Mucosa of stomach (tissue), 1 donor: ENCODE measurements around the gene RSL1D1.

Experiments used
- H3K27me3 ChIP-seq: one replicate; pipeline ENCODE4 v1.7.0; 2013; ENCODE audit warnings: mild to moderate bottlenecking, low read length; ENCODE audit not compliant: control insufficient read depth, insufficient read depth
- H3K36me3 ChIP-seq: one replicate; pipeline ENCODE4 v1.7.0; 2013; ENCODE audit warnings: low read length; ENCODE audit not compliant: control insufficient read depth, insufficient read depth
- H3K4me1 ChIP-seq: one replicate; pipeline ENCODE4 v1.7.0; 2013; ENCODE audit warnings: mild to moderate bottlenecking, low read length; ENCODE audit not compliant: control insufficient read depth, insufficient read depth
- H3K4me3 ChIP-seq: one replicate; pipeline ENCODE4 v1.7.0; 2013; ENCODE audit warnings: low read length
- H3K9ac ChIP-seq: one replicate; pipeline ENCODE4 v1.7.0; 2013; ENCODE audit warnings: mild to moderate bottlenecking, low read length, moderate library complexity
- H3K9me3 ChIP-seq: one replicate; pipeline ENCODE4 v1.7.0; 2013; ENCODE audit warnings: mild to moderate bottlenecking, low read length, moderate library complexity; ENCODE audit not compliant: control insufficient read depth
- donor health status: Pancreatic carcinoma.

RSL1D1 gene

DNA sequence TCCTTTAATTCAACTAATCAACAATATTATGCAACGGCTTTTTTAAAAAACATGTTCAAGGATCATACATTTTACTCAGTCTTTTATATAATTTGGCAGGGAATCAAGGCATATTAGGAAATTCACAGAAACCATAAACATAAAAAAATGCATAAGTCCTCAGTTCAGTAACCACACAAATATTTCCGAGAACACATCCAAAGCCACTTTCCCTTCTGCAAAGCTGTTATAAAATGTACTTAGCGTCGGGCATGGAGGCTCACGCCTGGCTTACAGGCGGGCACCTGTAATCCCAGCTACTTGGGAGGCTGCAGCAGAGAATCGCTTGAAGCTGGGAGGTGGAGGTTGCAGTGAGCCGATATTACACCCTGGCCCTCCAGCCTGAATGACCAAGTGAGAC, 44.6 kb downstream of the RSL1D1 start:
- H3K9ac ChIP-seq: no peak overlapping the region
- no peak overlapping the region for H3K4me3 ChIP-seq
- no peaks in the 10 kb centered on the region for H3K4me1 ChIP-seq
- no peaks in the 10 kb centered on the region for H3K36me3 ChIP-seq
- H3K9me3 ChIP-seq: no peaks in the 10 kb centered on the region
- H3K27me3 ChIP-seq: no peaks in the 10 kb centered on the region

DNA sequence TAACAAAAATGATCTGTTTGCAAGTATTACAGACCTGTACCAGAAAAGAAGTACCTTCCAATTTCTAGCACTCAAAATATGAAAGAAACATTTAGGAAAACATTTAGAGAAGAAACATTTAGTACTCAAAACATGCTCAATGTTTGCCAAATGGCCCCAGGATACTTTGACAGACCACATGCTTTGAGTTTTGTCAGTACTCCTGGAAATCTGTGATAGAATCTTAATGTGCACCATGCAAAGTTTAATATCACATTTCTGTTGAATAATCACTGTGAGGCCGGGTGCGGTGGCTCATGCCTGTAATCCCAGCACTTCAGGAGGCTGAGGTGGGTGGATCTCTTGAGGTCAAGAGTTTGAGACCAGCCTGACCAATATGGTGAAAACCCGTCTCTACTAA, 45.8 kb downstream of the RSL1D1 start:
- Histone ChIP-seq H3K36me3 (no peaks in the 10 kb centered on the region), H3K4me3 (no peak overlapping the region), H3K9me3 (no peaks in the 10 kb centered on the region), H3K9ac (no peak overlapping the region), H3K4me1 (no peaks in the 10 kb centered on the region), H3K27me3 (no peaks in the 10 kb centered on the region)

DNA sequence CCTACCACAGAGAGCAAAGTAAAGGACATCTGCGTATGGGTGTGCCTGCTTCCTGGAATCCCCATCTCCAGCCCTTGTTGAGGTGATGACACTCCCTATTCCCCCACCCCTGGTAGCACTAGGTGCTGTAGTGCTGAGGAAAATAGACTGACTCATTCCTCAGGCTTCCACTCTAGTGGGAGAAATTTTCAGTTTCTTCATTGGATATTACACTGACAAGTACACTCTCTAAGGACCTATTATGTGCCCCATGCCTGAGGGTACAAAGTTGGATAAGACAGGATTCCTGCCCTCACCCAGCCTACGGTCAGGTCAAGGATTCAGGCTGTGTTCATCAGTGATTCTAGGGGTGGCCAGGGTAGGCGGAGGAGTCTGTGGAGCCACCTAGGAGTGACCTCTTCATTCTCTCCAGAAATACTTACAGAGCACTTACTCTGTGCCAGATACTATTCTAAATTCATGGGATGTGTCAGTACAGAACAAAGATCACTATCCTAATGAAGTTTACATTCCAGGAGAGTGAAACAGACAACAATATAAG, 49.8 kb downstream of the RSL1D1 start:
- Histone ChIP-seq H3K9me3 (no peaks in the 10 kb centered on the region), H3K36me3 (no peaks in the 10 kb centered on the region), H3K27me3 (no peaks in the 10 kb centered on the region), H3K9ac (no peak overlapping the region), H3K4me3 (no peak overlapping the region), H3K4me1 (peaks cover 20% of the 10 kb centered on the region)

DNA sequence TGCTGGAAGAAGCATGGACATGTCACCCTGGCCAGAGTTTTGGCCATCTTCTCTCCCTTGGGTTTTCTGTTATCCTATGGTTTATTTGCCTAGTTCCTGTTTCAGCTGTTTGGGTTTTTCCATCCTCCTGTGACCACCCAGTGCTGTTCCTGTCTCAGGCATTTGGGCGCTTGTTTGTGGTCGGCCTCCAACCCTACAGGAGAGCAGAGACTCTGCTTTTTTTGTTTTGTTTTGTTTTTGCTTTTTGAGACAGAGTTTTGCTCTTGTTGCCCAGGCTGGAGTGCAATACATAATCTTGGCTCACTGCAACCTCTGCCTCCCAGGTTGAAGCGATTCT, 51.0 kb downstream of the RSL1D1 start:
- peaks cover 26% of the 10 kb centered on the region for H3K4me1 ChIP-seq
- no peak overlapping the region for H3K9ac ChIP-seq
- H3K4me3 ChIP-seq: no peak overlapping the region
- no peaks in the 10 kb centered on the region for H3K9me3 ChIP-seq
- no peaks in the 10 kb centered on the region for H3K27me3 ChIP-seq
- no peaks in the 10 kb centered on the region for H3K36me3 ChIP-seq

DNA sequence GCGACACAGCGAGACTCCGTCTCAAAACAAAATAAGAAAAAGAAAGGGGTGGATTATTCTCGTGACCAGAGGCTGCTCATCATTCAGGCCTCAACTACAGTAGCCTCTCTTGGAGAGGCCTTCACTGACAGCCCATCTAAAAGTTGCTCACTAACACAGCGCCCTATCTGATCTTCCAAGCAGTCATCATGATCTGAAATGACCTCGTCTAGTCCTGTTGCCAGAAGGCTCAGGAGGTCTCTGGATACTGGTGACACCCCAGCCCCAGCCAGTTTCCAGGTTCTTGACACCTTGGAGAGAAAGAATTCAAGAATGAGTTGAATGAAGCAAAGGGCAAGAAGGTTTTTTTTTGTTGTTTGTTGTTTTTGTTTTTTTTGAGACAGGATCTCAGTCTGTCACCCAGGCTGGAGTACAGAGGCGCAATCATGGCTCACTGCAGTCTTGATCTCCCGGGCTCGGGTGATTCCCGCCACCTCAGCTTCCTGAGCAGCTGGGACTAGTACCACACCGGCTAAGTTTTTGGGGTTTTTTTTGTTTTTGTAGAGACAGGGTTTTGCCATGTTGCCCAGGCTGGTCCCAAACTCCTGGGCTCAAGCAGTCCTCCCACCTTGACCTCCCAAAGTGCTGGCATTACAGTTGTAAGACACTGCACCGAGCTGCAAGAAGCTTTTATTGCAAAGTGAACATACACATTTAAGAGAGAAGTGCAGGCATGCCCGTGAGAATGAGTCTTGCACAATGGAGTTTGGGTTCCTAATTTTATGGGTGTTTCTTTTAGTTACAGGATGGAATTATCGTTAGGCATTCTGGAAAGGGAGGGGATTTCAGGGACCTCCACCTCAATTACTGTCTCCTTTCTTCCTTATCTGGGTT, 51.6 kb downstream of the RSL1D1 start:
- H3K4me1 ChIP-seq: peaks cover 26% of the 10 kb centered on the region
- no peak overlapping the region for H3K9ac ChIP-seq
- H3K27me3 ChIP-seq: no peaks in the 10 kb centered on the region
- no peaks in the 10 kb centered on the region for H3K36me3 ChIP-seq
- H3K4me3 ChIP-seq: no peak overlapping the region
- H3K9me3 ChIP-seq: no peaks in the 10 kb centered on the region

DNA sequence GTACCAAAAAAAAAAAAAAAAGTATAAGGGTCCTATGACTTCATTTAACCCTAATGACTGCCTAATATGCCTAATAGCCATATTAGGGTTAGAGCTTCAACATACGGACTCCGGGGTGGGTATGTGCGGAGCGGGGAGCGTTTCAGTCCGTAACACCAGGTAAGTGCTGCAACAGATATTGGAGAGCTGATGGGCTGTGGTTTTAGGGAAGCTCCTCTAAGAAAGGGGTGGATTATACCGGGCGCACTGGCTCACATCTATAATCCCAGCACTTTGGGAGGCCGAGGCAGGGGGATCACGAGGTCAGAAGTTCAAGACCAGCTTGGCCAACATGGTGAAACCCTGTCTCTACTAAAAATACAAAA, 52.3 kb downstream of the RSL1D1 start:
- Histone ChIP-seq H3K27me3 (no peaks in the 10 kb centered on the region), H3K4me1 (peaks cover 28% of the 10 kb centered on the region), H3K9ac (peak overlapping the region; percentile 98), H3K9me3 (no peaks in the 10 kb centered on the region), H3K4me3 (no peak overlapping the region), H3K36me3 (no peaks in the 10 kb centered on the region)

DNA sequence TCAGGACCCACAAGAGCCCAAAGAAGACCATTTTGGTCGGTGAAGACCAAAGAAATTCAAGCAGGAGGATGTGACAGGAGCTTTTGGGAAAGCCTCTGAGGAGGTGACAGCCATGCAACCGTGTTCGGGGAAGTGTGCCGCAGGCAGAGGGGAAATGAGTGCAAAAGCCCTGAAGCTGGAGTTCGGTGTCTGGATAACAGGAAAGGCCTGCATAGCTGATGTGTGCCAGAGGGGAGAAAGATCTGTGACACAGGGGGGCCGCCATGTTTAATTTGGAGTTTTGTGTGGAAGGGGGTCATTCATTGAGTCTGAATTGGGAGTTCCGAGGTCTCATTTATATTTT, 53.4 kb downstream of the RSL1D1 start:
- Histone ChIP-seq H3K9ac (peak overlapping the region; percentile 98), H3K4me1 (peaks cover 38% of the 10 kb centered on the region), H3K27me3 (no peaks in the 10 kb centered on the region), H3K36me3 (no peaks in the 10 kb centered on the region), H3K9me3 (no peaks in the 10 kb centered on the region), H3K4me3 (peak overlapping the region; percentile 100)

DNA sequence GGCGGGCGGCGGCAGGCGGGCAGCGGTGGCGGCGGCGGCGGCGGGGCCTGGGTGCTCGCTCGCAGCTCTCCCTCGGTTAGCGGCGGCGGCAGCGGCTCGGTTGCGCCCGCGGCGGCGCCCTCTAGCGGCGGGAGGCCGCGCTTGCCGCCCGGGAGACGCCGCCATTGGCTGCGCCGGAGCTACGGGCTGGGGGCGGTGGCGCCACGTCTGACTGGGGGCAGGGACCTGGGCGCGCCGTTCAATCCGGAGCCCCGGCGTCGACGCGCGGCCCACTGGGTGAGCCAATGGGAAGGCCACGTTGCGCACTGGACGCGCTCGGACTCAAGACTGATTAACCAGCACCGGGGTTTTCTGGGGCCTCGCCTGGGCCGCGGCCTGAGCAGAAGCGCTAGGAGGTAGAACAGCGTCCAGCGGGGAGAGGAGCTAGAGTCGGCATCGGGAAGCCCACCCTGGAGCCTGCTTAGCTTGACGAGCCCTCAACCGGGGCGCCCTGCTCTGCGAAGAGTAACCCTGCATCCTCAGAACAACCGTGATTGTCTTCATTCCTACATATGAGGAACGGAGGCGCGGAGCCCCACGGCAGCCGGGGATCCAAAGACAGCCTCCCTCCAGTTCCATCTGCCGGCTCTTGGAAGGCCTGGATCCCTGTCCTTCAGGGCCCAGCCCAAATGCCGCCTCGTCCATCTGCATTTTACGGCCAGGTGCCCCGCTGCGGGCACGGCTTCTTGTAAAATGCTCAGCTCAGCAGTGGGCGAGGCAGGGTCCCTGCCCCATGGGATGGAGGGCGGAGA, 54.0 kb downstream of the RSL1D1 start, which contains the start of gene ZC3H7A:
Gene ZC3H7A, minus strand, starts transcription at position 93 of the 791 bp plus-strand sequence. CDS start 14,904 bp downstream, outside the sequence.
- H3K27me3 ChIP-seq: no peaks in the 10 kb centered on the region
- H3K9ac ChIP-seq: peak within 1 kb of the TSS; percentile 98
- H3K4me1 ChIP-seq: peaks cover 44% of the 10 kb centered on the region
- no peaks in the 10 kb centered on the region for H3K9me3 ChIP-seq
- peak within 1 kb of the TSS; percentile 100 for H3K4me3 ChIP-seq
- no peaks in the 10 kb centered on the region for H3K36me3 ChIP-seq

DNA sequence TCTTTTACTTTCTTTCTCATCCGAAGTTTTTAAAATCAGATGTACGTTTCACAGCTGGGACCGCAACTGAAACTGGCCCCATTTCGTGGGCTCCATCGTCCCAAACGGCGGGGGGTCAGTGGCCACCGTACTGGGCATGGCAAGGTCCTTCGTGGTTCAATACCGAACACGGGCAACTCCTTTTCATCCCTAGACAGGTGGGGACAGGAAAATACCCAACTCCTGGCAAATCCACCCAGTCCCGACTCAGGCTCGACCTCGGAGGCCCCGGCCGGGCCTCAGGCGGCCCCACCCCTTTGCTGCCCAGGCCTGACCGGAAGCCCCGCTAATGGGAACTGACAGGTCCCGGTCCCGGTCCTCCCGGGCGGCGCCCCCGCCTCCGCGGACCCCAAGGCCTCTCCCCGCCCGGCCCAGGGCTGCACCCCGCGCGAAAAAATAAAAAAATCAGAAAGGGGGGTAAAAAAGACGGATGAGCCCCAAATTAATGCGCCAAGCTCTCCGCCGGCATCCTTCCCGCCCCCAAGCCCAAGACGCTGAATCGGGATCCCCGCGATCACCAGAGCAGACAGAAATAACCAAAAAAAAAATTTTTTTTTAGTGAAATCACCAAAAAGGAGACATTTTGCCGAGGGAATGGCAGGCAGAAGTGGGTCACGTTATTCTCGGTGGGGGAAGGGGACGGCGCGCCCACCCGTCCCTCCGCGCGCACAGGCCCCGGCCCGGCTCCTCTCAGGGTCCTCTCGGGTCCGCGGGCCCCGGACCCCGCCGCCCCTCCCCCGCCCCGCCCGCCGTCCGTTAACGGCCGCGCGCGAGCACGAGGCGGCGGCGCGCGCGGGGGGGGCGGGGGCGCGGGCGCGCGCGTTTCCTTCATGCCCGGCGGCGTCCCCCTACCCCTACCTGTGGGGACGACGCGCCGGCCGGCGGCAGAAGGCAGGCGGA, 54.8 kb downstream of the RSL1D1 start:
- Histone ChIP-seq H3K36me3 (no peaks in the 10 kb centered on the region), H3K4me1 (peaks cover 52% of the 10 kb centered on the region)

DNA sequence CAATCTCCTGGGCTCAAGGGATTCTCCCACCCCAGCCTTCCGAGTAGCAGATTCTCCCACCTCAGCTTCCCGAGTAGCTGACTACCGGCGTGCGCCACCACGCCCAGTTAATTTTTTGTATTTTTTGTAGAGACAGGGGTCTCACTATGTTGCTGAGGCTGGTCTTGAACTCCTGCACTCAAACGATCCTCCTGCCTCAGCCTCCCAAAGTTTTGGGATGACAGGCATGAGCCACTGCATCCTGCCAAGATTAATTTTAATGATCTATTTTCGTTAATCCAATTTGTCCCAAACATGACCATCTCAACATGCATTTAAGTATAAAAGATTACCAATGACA, 55.5 kb downstream of the RSL1D1 start:
- H3K27me3 ChIP-seq: no peaks in the 10 kb centered on the region
- H3K36me3 ChIP-seq: no peaks in the 10 kb centered on the region
- peak overlapping the region; percentile 70 for H3K4me3 ChIP-seq
- H3K9me3 ChIP-seq: no peaks in the 10 kb centered on the region
- peak overlapping the region; percentile 94 for H3K9ac ChIP-seq
- peaks cover 57% of the 10 kb centered on the region for H3K4me1 ChIP-seq

More for the DNA sequence above, 54.8 kb downstream of the RSL1D1 start:
- Histone ChIP-seq H3K9ac (peak overlapping the region; percentile 94), H3K27me3 (no peaks in the 10 kb centered on the region), H3K9me3 (no peaks in the 10 kb centered on the region), H3K4me3 (peak overlapping the region; percentile 70)

DNA sequence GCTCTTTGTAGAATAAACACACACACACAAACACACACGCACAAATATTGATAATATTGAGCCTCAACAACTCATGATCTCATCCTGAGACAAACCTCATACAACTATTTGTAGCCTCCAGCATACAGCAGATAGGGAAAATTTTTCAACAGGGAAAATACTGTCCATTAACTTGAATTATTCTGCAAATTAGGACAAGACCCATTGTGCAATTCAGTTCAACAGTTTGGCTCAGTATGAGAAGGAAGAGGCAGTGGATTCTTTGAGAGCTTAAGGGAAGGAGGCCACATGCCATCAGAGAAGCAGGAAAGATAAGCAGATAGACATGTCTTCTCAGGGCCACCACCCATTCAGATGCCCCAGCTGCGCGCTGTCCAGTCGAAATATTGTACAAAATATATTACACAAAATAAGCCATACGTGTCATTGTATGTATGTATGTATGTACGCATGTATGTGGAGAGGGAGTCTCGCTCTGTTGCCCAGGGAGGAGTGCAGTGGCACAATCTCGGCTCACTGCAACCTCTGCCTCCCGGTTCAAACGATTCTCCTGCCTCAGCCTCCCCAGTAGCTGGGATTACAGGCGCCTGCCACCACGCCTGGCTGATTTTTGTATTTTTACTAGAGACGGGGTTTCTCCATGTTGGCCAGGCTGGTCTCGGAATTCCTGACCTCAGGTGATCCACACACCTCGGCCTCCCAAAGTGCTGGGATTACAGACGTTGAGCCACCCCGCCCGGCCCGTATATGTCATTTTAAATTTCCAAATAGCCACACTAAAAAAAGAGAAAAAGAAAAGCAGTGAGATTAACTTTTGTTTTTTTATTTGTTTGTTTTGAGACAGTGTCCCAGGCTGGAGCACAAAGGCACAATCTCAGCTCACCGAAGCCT, 56.1 kb downstream of the RSL1D1 start:
- Histone ChIP-seq H3K27me3 (no peaks in the 10 kb centered on the region), H3K36me3 (no peaks in the 10 kb centered on the region), H3K9me3 (no peaks in the 10 kb centered on the region), H3K9ac (peak overlapping the region; percentile 94), H3K4me1 (peaks cover 57% of the 10 kb centered on the region), H3K4me3 (peak overlapping the region; percentile 70)
